Natural killer cell (primary cell): ENCODE measurements around the gene FGD2. TPM values are rescaled to one million over a fixed set of nuclear protein-coding genes. Genes with fewer than 3 reads are reported as not detected.

Experiments used
- ATAC-seq, 3 donors: fragments of 150-1000 bp in 2 of 3; fragments of 200-7000 bp in 1 of 3; cut with Tn5 transposase; 1 replicate in 1 of 3; 2 replicates in 2 of 3; pipeline ENCODE4 v1.10.0; 2021; ENCODE audit warnings: mild to moderate bottlenecking in 2 of 3, moderate library complexity in 2 of 3
- DNase-seq, 2 donors: peaks; one replicate each; pipeline versions ENCODE4 v3.0.0 to v3.0.0-alpha.2; 2013 to 2021; ENCODE audit warnings: mixed read lengths in 1 of 2
- H3K27ac ChIP-seq: one replicate; pipeline ENCODE4 v1.5.1; 2013; ENCODE audit warnings: mild to moderate bottlenecking, low read length
- H3K27me3 ChIP-seq: one replicate; pipeline ENCODE4 v1.6.1; 2013; ENCODE audit warnings: low read length; ENCODE audit not compliant: control insufficient read depth, insufficient read depth
- H3K36me3 ChIP-seq: one replicate; pipeline ENCODE4 v1.6.1; 2013; ENCODE audit warnings: low read length; ENCODE audit not compliant: control insufficient read depth, insufficient read depth
- H3K4me1 ChIP-seq: one replicate; pipeline ENCODE4 v1.6.1; 2013; ENCODE audit warnings: low read length; ENCODE audit not compliant: control insufficient read depth, insufficient read depth
- H3K4me3 ChIP-seq: one replicate; pipeline ENCODE4 v1.5.1; 2013; ENCODE audit warnings: low read length
- H3K9me3 ChIP-seq: one replicate; pipeline ENCODE4 v1.6.1; 2013; ENCODE audit warnings: low read length; ENCODE audit not compliant: control insufficient read depth, insufficient read depth
- H3K27ac Mint-ChIP-seq, 2 donors: one replicate each; pipeline ENCODE4 v1.8.0; 2022; ENCODE audit warnings: mild to moderate bottlenecking in 2 of 2, mixed read lengths in 2 of 2, moderate library complexity in 1 of 2
- H3K27me3 Mint-ChIP-seq, 2 donors: one replicate each; pipeline ENCODE4 v1.8.0; 2022; ENCODE audit warnings: low read depth in 2 of 2, mixed read lengths in 2 of 2
- H3K36me3 Mint-ChIP-seq: one replicate; pipeline ENCODE4 v1.8.0; 2022; ENCODE audit warnings: mixed read lengths
- H3K4me1 Mint-ChIP-seq, 2 donors: one replicate each; pipeline ENCODE4 v1.8.0; 2022; ENCODE audit warnings: mixed read lengths in 2 of 2
- H3K4me3 Mint-ChIP-seq: one replicate; pipeline ENCODE4 v1.8.0; 2022; ENCODE audit warnings: mild to moderate bottlenecking, moderate library complexity, mixed read lengths
- H3K9me3 Mint-ChIP-seq, 2 donors: one replicate each; pipeline ENCODE4 v1.8.0; 2022; ENCODE audit warnings: mixed read lengths in 2 of 2
- CTCF ChIP-seq: fragments of 200-600 bp; IDR thresholded peaks from one replicate; pipeline ENCODE4 v1.8.0; 2022; ENCODE audit warnings: antibody characterized with exemption
- WGBS: methylation state at CpG from one replicate; pipeline ENCODE4 v1.1.7; 2013; ENCODE audit warnings: missing lambda C conversion rate; ENCODE audit not compliant: insufficient coverage; 5-methylcytosine and 5-hydroxymethylcytosine counted together
- intact Hi-C: fragments of 100-400 bp; cut with micrococcal nuclease; formaldehyde crosslinking; loops from one replicate; pipeline ENCODE4 v1.14.2; 2022
- total RNA-seq, 4 donors: library from RNA; stranded (reverse); fragments of 120-200 nt in 1 of 4; gene quantifications; one replicate each; pipeline versions ENCODE4 v1.2.3 to v1.2.4, GENCODE V29; 2013 to 2022

FGD2 gene
- total RNA-seq, 3 donors from 2014 or later (not counting 1 experiment from before 2014, with no cell fraction given), result 6.3 to 22.3 (median 14.1) TPM

DNA sequence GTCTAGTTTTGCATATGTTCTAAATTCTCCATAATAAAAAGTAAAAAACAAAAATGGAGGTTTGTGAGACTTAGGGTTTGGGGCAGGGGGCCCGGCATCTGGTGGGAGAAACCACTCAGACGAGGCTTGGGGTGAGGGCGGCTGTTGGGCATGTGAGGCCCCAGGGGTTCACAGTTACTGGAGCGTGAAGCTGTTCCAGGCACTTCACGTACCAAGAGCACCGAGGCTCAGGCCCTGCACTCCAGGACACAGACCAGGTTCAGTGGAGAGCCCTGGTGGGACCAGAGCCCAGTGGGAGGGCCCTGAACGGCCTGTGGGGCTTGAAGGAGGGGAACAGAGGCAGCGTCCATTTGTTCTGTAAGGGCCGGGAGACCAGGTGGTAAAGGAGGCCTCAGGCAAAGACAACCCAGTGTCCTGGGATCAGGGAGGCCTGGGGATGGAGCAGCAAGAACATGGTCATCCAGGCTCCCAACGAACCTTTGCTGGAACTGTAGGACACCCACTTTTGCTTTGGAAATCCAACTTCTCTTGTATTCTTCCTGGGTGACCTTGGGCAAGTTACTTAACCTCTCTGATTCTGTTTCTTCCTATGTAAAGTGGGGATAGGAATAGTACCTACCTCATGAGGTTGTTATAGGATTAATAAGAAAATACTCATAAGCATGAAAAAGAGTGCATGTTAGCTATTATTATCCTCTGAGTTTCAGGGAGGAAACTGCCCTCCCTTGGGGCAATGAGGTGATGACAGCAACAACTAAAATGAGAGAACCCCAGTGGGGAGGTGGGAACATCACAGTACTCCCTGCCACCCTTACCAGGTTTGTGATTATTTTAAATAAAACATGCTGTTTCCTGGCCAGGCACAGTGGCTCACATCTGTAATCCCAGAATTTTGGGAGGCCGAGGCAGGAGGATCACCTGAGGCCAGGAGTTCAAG lies 1.1 kb upstream of the FGD2 start:
- Histone ChIP-seq H3K4me3 (no peak overlapping the region), H3K9me3 (no peaks in the 10 kb centered on the region), H3K27me3 (no peaks in the 10 kb centered on the region), H3K36me3 (no peaks in the 10 kb centered on the region), H3K4me1 (peaks cover 45% of the 10 kb centered on the region), H3K27ac (peak overlapping the region; percentile 69)
- no peaks in the 10 kb centered on the region for H3K36me3 Mint-ChIP-seq
- peaks cover 22 to 28% of the 10 kb centered on the region in 2 donors for H3K4me1 Mint-ChIP-seq
- H3K4me3 Mint-ChIP-seq, result no peak overlapping the region
- 71% methylated on average over 11 of the region's 11 CpGs for whole genome bisulfite sequencing
- TF ChIP-seq CTCF, result no peak
- peaks cover 0 to 3% of the 10 kb centered on the region in 2 donors for H3K27me3 Mint-ChIP-seq
- no peak overlapping the region for H3K27ac Mint-ChIP-seq
- H3K9me3 Mint-ChIP-seq, result no peaks in the 10 kb centered on the region
- intact Hi-C loops, result no loop called here
- ATAC-seq, result no peak
- DNase-seq, result no peak

DNA sequence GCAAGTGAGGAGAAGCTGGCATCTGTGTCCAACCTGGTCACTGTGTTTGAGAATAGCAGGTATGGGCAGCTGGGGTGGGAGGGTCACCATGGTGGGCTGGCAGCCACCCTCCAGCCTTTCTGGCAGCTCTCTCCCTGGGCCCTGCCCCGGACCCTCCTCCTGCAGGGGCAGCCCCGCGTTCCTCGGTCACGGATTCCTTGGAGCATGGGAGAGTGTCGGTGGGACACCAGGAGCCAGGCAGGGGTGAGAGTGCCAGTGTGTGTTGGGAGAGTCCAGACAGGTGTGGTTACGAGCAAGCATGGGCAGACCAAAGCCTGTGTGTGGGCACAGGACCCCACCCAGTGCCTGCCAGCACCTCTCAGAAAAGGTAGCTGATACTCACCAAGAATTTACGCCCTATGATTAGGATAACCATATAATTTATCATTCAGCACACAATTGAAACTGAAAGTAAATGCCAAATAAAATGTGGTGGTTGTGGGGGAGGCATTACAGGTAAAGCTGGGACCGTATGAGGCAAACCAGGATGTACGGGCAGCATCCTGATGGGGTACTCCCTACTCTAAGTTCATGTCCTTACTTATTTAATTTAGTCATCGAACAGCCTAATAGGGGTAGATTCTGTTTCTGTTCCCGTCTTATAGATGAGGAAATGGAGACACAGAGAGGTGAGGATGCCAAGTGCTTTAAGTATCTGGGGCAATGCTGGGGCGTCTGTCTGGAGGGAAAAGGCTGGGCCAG lies 542 bp downstream of the FGD2 start:
- H3K9me3 ChIP-seq, result no peaks in the 10 kb centered on the region
- Mint-ChIP-seq H3K27ac (peak overlapping the region; percentile 56 to 68), H3K4me1 (peaks cover 22 to 28% of the 10 kb centered on the region in 2 donors), H3K4me3 (peak overlapping the region; percentile 65), H3K36me3 (no peaks in the 10 kb centered on the region), H3K27me3 (no peaks in the 10 kb centered on the region), H3K9me3 (no peaks in the 10 kb centered on the region)
- intact Hi-C loops, result no loop called here
- H3K27me3 ChIP-seq, result no peaks in the 10 kb centered on the region
- no peak for TF ChIP-seq CTCF
- peak overlapping the region; percentile 60 for H3K4me3 ChIP-seq
- peaks cover 2% of the 10 kb centered on the region for H3K36me3 ChIP-seq
- 58% methylated on average over 10 of the region's 13 CpGs for WGBS
- peak overlapping the region; percentile 69 for H3K27ac ChIP-seq
- DNase-seq, result peak in 1 of 2 donors; percentile 35
- peaks cover 45% of the 10 kb centered on the region for H3K4me1 ChIP-seq
- ATAC-seq, result peak in 2 of 3 donors; percentile 9 to 28

- H3K36me3 Mint-ChIP-seq, result no peaks in the 10 kb centered on the region
- DNase-seq, result no peak
- intact Hi-C loops, result no loop called here
- H3K4me3 Mint-ChIP-seq, result peak overlapping the region; percentile 37
- H3K4me1 Mint-ChIP-seq, result peaks cover 22 to 28% of the 10 kb centered on the region in 2 donors
- Histone ChIP-seq H3K4me1 (peaks cover 45% of the 10 kb centered on the region), H3K4me3 (peak overlapping the region; percentile 60), H3K27me3 (no peaks in the 10 kb centered on the region), H3K36me3 (peaks cover 4% of the 10 kb centered on the region), H3K9me3 (no peaks in the 10 kb centered on the region), H3K27ac (peak overlapping the region; percentile 50)
- WGBS, result 86% methylated on average over 5 of the region's 5 CpGs
- peak overlapping the region; percentile 56 to 68 for H3K27ac Mint-ChIP-seq
- no peak for ATAC-seq
- no peaks in the 10 kb centered on the region for H3K9me3 Mint-ChIP-seq
- no peaks in the 10 kb centered on the region for H3K27me3 Mint-ChIP-seq
- TF ChIP-seq CTCF, result no peak
Observed at GRCh38 chr6:37006793-37007339, 1.4 kb downstream of the FGD2 start.
